Psoas muscle (tissue), 8 donors: ENCODE data around the gene MAP3K7CL. TPM values are rescaled to one million over a fixed set of nuclear protein-coding genes. Genes with fewer than 3 reads are reported as not detected.

Source experiments
- ATAC-seq, 4 donors: fragments of 200-7000 bp; cut with Tn5 transposase; one replicate each; pipeline ENCODE4 v1.9.1; 2020; ENCODE audit warnings: moderate library complexity in 3 of 4, mild to moderate bottlenecking in 2 of 4
- DNase-seq, 2 donors: peaks; one replicate each; pipeline ENCODE4 v3.0.0-alpha.2; 2020
- H3K27ac ChIP-seq: fragments of 200-600 bp; one replicate; pipeline ENCODE4 v1.8.0; 2022
- H3K27me3 ChIP-seq, 3 donors: fragments of 200-600 bp in 1 of 3; one replicate each; pipeline versions ENCODE4 v1.6.1 to v1.8.0; 2013 to 2022; ENCODE audit warnings: low read length in 2 of 3, mild to moderate bottlenecking in 2 of 3, moderate library complexity in 1 of 3; ENCODE audit not compliant: insufficient read depth in 3 of 3
- H3K36me3 ChIP-seq, 2 donors: fragments of 200-600 bp in 1 of 2; one replicate each; pipeline versions ENCODE4 v1.6.1 to v1.8.0; 2013 to 2022; ENCODE audit warnings: low read depth in 1 of 2, mild to moderate bottlenecking in 1 of 2, moderate library complexity in 1 of 2; ENCODE audit not compliant: insufficient read depth in 1 of 2
- H3K4me1 ChIP-seq: fragments of 200-600 bp; one replicate; pipeline ENCODE4 v1.8.0; 2022
- H3K4me3 ChIP-seq: fragments of 200-600 bp; one replicate; pipeline ENCODE4 v1.8.0; 2022; ENCODE audit warnings: mild to moderate bottlenecking
- H3K9me3 ChIP-seq: fragments of 200-600 bp; one replicate; pipeline ENCODE4 v1.8.0; 2022
- CTCF ChIP-seq: fragments of 200-600 bp; IDR thresholded peaks from one replicate; pipeline ENCODE4 v1.8.0; 2022; ENCODE audit warnings: antibody characterized with exemption
- WGBS, 3 donors: extraction: QIAGEN DNeasy Blood & Tissue Kit; methylation state at CpG; one replicate each; pipeline versions ENCODE4 v1.1.6 to v1.1.7; 2013; 5-methylcytosine and 5-hydroxymethylcytosine counted together
- intact Hi-C, 2 donors: fragments of 100-400 bp; cut with DNase I; formaldehyde crosslinking; loops; one replicate each; pipeline versions ENCODE4 v1.11.0 to v1.14.2; 2022
- polyA plus RNA-seq, 3 donors: library from polyadenylated mRNA; stranded (reverse); fragments of 200-250 nt; gene quantifications; one replicate each; pipeline ENCODE4 v1.2.3, GENCODE V29; 2013
- total RNA-seq, 4 donors: library from RNA; stranded (reverse); fragmentation: NEBNext Ultra II Directional in 2 of 4; extraction: Animal tissue kit (Norgen Biotek cat#: 25700) in 2 of 4; gene quantifications; one replicate each; pipeline versions ENCODE4 v1.2.1 to v1.2.4, GENCODE V29; 2021 to 2023
- donor health status: healthy with polysubstance abuse.
- donor health status: DM: no; HTN: no; CAD: no; lungs with moderate emphysema.
- donor health status: Bipolar disorder and iron deficiency.
- donor health status: healthy.
- donor health status: DM: yes; HTN: yes; CAD: no.
- donor health status: DM: no; HTN: no; CAD: no.
- donor health status: DM: no; HTN: no; CAD: no.
- donor health status: DM: yes; HTN: yes; CAD: no.

MAP3K7CL gene
- total and polyA plus RNA-seq, 7 donors = 3.3 to 107 (median 15.5) TPM

GRCh38 chr21:29176471-29177120, 46.2 kb downstream of the MAP3K7CL start:
- intact Hi-C loops = no loop called here
- Histone ChIP-seq H3K4me3 (no peak overlapping the region), H3K4me1 (peaks cover 13% of the 10 kb centered on the region), H3K27ac (no peak overlapping the region), H3K27me3 (no peaks in the 10 kb centered on the region), H3K9me3 (no peaks in the 10 kb centered on the region), H3K36me3 (no peaks in the 10 kb centered on the region)
- 67 to 81% (median 75%) methylated on average over 2 of the region's 2 CpGs for WGBS, 3 donors
- no peak for TF ChIP-seq CTCF
- ATAC-seq (no peak), DNase-seq (no peak)

GRCh38 chr21:29177800-29178199, 47.4 kb downstream of the MAP3K7CL start:
- no peak overlapping the region for H3K4me3 ChIP-seq
- H3K36me3 ChIP-seq = no peaks in the 10 kb centered on the region
- H3K9me3 ChIP-seq = no peaks in the 10 kb centered on the region
- TF ChIP-seq CTCF = no peak
- ATAC-seq = no peak
- DNase-seq = no peak
- H3K4me1 ChIP-seq = peaks cover 24% of the 10 kb centered on the region
- no peaks in the 10 kb centered on the region for H3K27me3 ChIP-seq
- no peak overlapping the region for H3K27ac ChIP-seq
- intact Hi-C loops = no loop called here
- 88 to 89% (median 88%) methylated on average over 1 of the region's 1 CpG for WGBS, 3 donors

- intact Hi-C loops = no loop called here
- H3K4me1 ChIP-seq = peaks cover 24% of the 10 kb centered on the region
- H3K36me3 ChIP-seq = no peaks in the 10 kb centered on the region
- TF ChIP-seq CTCF = no peak
- no peaks in the 10 kb centered on the region for H3K27me3 ChIP-seq
- H3K27ac ChIP-seq = no peak overlapping the region
- no peak for DNase-seq
- 77 to 83% (median 81%) methylated on average over 7 of the region's 7 CpGs for WGBS, 3 donors
- no peaks in the 10 kb centered on the region for H3K9me3 ChIP-seq
- H3K4me3 ChIP-seq = no peak overlapping the region
- no peak for ATAC-seq
Measured at GRCh38 chr21:29178926-29179325, 48.5 kb downstream of the MAP3K7CL start.

- no peak for DNase-seq
- Histone ChIP-seq H3K36me3 (no peaks in the 10 kb centered on the region), H3K4me1 (peaks cover 22% of the 10 kb centered on the region), H3K27ac (no peak overlapping the region), H3K4me3 (no peak overlapping the region), H3K9me3 (no peaks in the 10 kb centered on the region), H3K27me3 (no peaks in the 10 kb centered on the region)
- TF ChIP-seq CTCF = no peak
- WGBS, 3 donors = 88 to 97% (median 89%) methylated on average over 1 of the region's 1 CpG
- no peak for ATAC-seq
- intact Hi-C loops = no loop called here
Measured at GRCh38 chr21:29179503-29179902, 49.1 kb downstream of the MAP3K7CL start.
